DND-41 (cell line): ENCODE measurements around the gene MAPK6.
"Not testable (repeated sequence)": the region's sequence is repeated elsewhere in the genome, so short reads cannot be mapped to it uniquely, and the experiment has no call there.

Experiments used
- ATAC-seq: fragments of 200-7000 bp; cut with Tn5 transposase; 3 replicates; pipeline ENCODE4 v1.9.1; 2021; ENCODE audit warnings: low read depth; ENCODE audit not compliant: insufficient read depth
- DNase-seq: peaks from one replicate; pipeline ENCODE4 v3.0.0-alpha.2; 2020
- H2AFZ ChIP-seq: 2 replicates; pipeline ENCODE4 v1.6.0; 2012; ENCODE audit warnings: low read depth, low read length
- H3K27ac ChIP-seq: 2 replicates; pipeline ENCODE4 v1.5.1; 2012; ENCODE audit warnings: low read length, inconsistent platforms
- H3K27me3 ChIP-seq: fragments of 200-600 bp; sonication (generic); 2 replicates; pipeline ENCODE4 v1.6.0; 2012; ENCODE audit warnings: low read length, mild to moderate bottlenecking, inconsistent platforms; ENCODE audit not compliant: insufficient read depth, poor library complexity
- H3K36me3 ChIP-seq: 2 replicates; pipeline ENCODE4 v1.5.1; 2012; ENCODE audit warnings: low read length, inconsistent platforms; ENCODE audit not compliant: insufficient read depth
- H3K4me1 ChIP-seq: 2 replicates; pipeline ENCODE4 v1.5.1; 2012; ENCODE audit warnings: mild to moderate bottlenecking, low read length; ENCODE audit not compliant: insufficient read depth
- H3K4me2 ChIP-seq: 2 replicates; pipeline ENCODE4 v1.6.0; 2012; ENCODE audit warnings: mild to moderate bottlenecking, moderate library complexity, low read length, inconsistent platforms; ENCODE audit not compliant: insufficient read depth
- H3K4me3 ChIP-seq, 2 experiments: fragments of 200-600 bp in 1 of 2; shearing (Covaris generic) in 1 of 2; 2 replicates each; pipeline ENCODE4 v1.5.1; 2012 to 2016; ENCODE audit warnings: inconsistent platforms in 2 of 2, low read length in 2 of 2, mild to moderate bottlenecking in 2 of 2, low read depth in 1 of 2, moderate library complexity in 1 of 2
- H3K79me2 ChIP-seq: 2 replicates; pipeline ENCODE4 v1.6.0; 2012; ENCODE audit warnings: low read length, inconsistent platforms; ENCODE audit not compliant: insufficient read depth
- H3K9ac ChIP-seq: 2 replicates; pipeline ENCODE4 v1.6.0; 2012; ENCODE audit warnings: low read depth, mild to moderate bottlenecking, inconsistent platforms, low read length, moderate library complexity
- H3K9me3 ChIP-seq: 2 replicates; pipeline ENCODE4 v1.5.1; 2012; ENCODE audit warnings: low read length, moderate library complexity, mild to moderate bottlenecking, inconsistent platforms; ENCODE audit not compliant: insufficient read depth, severe bottlenecking
- H4K20me1 ChIP-seq: 2 replicates; pipeline ENCODE4 v1.6.0; 2012; ENCODE audit warnings: low read length; ENCODE audit not compliant: insufficient read depth
- CTCF ChIP-seq: IDR thresholded peaks from 2 replicates; pipeline ENCODE4 v1.5.1; 2012; ENCODE audit warnings: borderline replicate concordance, low read length, moderate library complexity, mild to moderate bottlenecking; ENCODE audit not compliant: poor library complexity, severe bottlenecking; ENCODE audit errors: extremely low read depth
- EZH2 ChIP-seq: IDR thresholded peaks from 3 replicates; pipeline ENCODE4 v1.6.1; 2012; ENCODE audit warnings: borderline replicate concordance, low read depth, mild to moderate bottlenecking, moderate library complexity, low read length, inconsistent platforms; ENCODE audit not compliant: severe bottlenecking

The MAPK6 gene

GRCh38 chr15:52080706-52081392 lies 61.8 kb downstream of the MAPK6 start:
- H3K27ac ChIP-seq = no peak overlapping the region
- no peak for DNase-seq

GRCh38 chr15:52082197-52083036 lies 63.4 kb downstream of the MAPK6 start:
- peaks cover 13% of the 10 kb centered on the region for H3K4me1 ChIP-seq
- H2AFZ ChIP-seq = no peak overlapping the region
- no peaks in the 10 kb centered on the region for H3K79me2 ChIP-seq
- no peaks in the 10 kb centered on the region for H4K20me1 ChIP-seq
- H3K4me2 ChIP-seq = no peak overlapping the region
- DNase-seq = peak; percentile 65
- no peak for TF ChIP-seq EZH2
- no peak for TF ChIP-seq CTCF
- no peak overlapping the region; a peak in 1 of 4 replicates for H3K4me3 ChIP-seq
- H3K27me3 ChIP-seq = no peaks in the 10 kb centered on the region
- peaks cover 10% of the 10 kb centered on the region for H3K9me3 ChIP-seq
- peak; percentile 82 for ATAC-seq
- peak overlapping the region; percentile 63 for H3K27ac ChIP-seq
- no peaks in the 10 kb centered on the region for H3K36me3 ChIP-seq
- no peak overlapping the region for H3K9ac ChIP-seq

More at GRCh38 chr15:52080706-52081392, 61.8 kb downstream of the MAPK6 start:
- H3K4me2 ChIP-seq = no peak overlapping the region
- H3K9me3 ChIP-seq = no peaks in the 10 kb centered on the region
- peaks cover 13% of the 10 kb centered on the region for H3K4me1 ChIP-seq
- H2AFZ ChIP-seq = no peak overlapping the region
- no peak overlapping the region for H3K4me3 ChIP-seq
- no peaks in the 10 kb centered on the region for H3K27me3 ChIP-seq
- no peaks in the 10 kb centered on the region for H4K20me1 ChIP-seq
- TF ChIP-seq EZH2 = no peak
- ATAC-seq = no peak
- H3K36me3 ChIP-seq = no peaks in the 10 kb centered on the region
- H3K9ac ChIP-seq = no peak overlapping the region
- no peaks in the 10 kb centered on the region for H3K79me2 ChIP-seq

- not testable (repeated sequence) for H2AFZ ChIP-seq
These were observed 64.0 kb downstream of the MAPK6 start for GRCh38 chr15:52083037-52083359.

GRCh38 chr15:52083603-52084002 lies 64.6 kb downstream of the MAPK6 start:
- TF ChIP-seq EZH2 = no peak
- TF ChIP-seq CTCF = no peak
- Histone ChIP-seq H3K4me3 (no peak overlapping the region), H3K4me2 (no peak overlapping the region), H3K27me3 (no peaks in the 10 kb centered on the region), H3K4me1 (peaks cover 13% of the 10 kb centered on the region), H4K20me1 (no peaks in the 10 kb centered on the region), H3K27ac (no peak overlapping the region), H3K36me3 (no peaks in the 10 kb centered on the region), H2AFZ (no peak overlapping the region), H3K9me3 (peaks cover 10% of the 10 kb centered on the region), H3K9ac (no peak overlapping the region), H3K79me2 (no peaks in the 10 kb centered on the region)
- ATAC-seq (no peak), DNase-seq (no peak)

More at GRCh38 chr15:52083037-52083359, 64.0 kb downstream of the MAPK6 start:
- peaks cover 10% of the 10 kb centered on the region for H3K9me3 ChIP-seq
- not testable (repeated sequence) for H3K4me2 ChIP-seq, H3K79me2 ChIP-seq, H3K9ac ChIP-seq, ATAC-seq, H3K27ac ChIP-seq, H3K36me3 ChIP-seq, H4K20me1 ChIP-seq, H3K27me3 ChIP-seq, H3K4me3 ChIP-seq, DNase-seq
- H3K4me1 ChIP-seq = peaks cover 13% of the 10 kb centered on the region
